GM18861 (cell line): ENCODE measurements around the gene SLC14A1.

ENCODE experiments used
- ATAC-seq: cut with Tn5 transposase; IDR thresholded peaks from one replicate; pipeline ENCODE4 v1.9.1; 2021; ENCODE audit not compliant: unreplicated experiment

Gene SLC14A1

GRCh38 chr18:45792506-45793263, 68.7 kb downstream of the SLC14A1 start:
- ATAC-seq = no peak

GRCh38 chr18:45793264-45793965, 69.4 kb downstream of the SLC14A1 start:
- ATAC-seq = no peak

DNA sequence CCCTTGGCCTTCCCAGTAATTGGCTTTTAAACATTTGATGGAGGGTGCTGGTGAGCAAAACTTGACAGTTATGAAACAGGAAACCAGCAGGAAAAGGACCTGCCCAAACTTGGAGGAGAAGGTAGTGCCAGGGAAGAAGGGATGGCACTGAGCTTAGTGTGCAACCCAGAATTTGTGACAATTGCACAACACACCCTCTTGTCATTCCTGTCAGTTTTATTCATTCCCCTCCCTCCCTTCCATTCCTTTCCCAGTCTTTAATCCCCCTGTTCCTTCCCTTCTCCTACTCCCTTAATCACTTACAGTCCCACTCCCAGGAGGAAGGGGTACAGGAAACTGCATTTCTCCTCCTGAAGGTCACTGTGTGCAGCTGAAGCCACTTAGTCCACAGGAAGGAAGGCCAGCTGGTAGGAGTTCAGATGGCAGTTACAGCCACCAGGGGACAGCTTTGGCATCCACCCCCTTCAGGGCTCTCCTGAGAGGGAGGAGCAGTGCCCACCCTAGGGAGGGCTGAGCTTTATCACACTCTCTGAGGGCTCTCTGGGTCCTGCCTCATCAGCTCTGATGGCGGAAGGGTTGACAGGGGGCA, 77.5 kb downstream of the SLC14A1 start:
- ATAC-seq = no peak
